RWPE1 (cell line): ENCODE measurements around the gene PLCD4.

ENCODE experiments used
- CTCF ChIA-PET: fragments of 350-600 bp; sonication (Branson Sonifier 250); formaldehyde crosslinking; extraction: SDS; loops from one replicate; lab custom pipeline; 2021; lab: Yijun Ruan, JAX
- POLR2A ChIA-PET: fragments of 400-600 bp; formaldehyde crosslinking; extraction: SDS; loops from one replicate; lab custom pipeline; 2020; ENCODE audit warnings: antibody characterized with exemption; ENCODE audit not compliant: low non-redundant PET; lab: Yijun Ruan, JAX
- DNase-seq: peaks from one replicate; pipeline ENCODE4 v3.0.0; 2012; ENCODE audit warnings: low spot score
- H3K27ac ChIP-seq: fragments of 450-650 bp; 2 replicates; pipeline ENCODE4 v1.5.1; 2017
- TF ChIP-seq, protein P1 (sequence below): fragments of 450-650 bp; conservative IDR thresholded peaks from 2 replicates; pipeline ENCODE4 v1.5.1; 2017; ENCODE audit warnings: low read depth, mild to moderate bottlenecking

PLCD4 gene

GRCh38 chr2:218607436-218608115 lies at the start of gene PLCD4:
Gene PLCD4 (plus strand): TSS chr2:218607899. CDS start chr2:218615740, 7,841 bp downstream.
- DNase-seq = peak; percentile 82
- TF ChIP-seq, protein P1, sequence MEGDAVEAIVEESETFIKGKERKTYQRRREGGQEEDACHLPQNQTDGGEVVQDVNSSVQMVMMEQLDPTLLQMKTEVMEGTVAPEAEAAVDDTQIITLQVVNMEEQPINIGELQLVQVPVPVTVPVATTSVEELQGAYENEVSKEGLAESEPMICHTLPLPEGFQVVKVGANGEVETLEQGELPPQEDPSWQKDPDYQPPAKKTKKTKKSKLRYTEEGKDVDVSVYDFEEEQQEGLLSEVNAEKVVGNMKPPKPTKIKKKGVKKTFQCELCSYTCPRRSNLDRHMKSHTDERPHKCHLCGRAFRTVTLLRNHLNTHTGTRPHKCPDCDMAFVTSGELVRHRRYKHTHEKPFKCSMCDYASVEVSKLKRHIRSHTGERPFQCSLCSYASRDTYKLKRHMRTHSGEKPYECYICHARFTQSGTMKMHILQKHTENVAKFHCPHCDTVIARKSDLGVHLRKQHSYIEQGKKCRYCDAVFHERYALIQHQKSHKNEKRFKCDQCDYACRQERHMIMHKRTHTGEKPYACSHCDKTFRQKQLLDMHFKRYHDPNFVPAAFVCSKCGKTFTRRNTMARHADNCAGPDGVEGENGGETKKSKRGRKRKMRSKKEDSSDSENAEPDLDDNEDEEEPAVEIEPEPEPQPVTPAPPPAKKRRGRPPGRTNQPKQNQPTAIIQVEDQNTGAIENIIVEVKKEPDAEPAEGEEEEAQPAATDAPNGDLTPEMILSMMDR = no peak
- peak within 1 kb of the TSS; percentile 95 for H3K27ac ChIP-seq
- ChIA-PET POLR2A (no interaction called here), CTCF (no interaction called here)

DNA sequence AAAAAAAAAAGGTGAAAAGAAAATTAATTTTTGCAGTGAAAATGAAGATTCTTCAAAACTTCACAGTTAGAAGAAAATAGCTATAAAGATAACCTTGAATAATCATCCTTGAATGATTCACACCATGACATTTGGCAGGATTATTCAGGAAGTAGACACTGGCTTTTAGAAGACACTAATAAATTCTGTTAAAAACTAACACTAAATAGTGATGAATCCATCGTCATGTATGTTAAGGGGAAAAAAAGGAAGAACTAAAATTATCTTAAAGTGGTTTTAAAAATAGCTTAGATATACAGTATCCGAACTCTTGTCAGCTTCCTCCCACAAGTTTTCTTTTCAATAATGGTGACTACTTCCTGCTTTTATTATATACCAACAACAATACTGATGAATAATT lies 49.8 kb upstream of the PLCD4 start:
- no peak overlapping the region for H3K27ac ChIP-seq
- DNase-seq = no peak
- POLR2A ChIA-PET = no interaction called here
- CTCF ChIA-PET = interaction anchor here (0.8 kb wide), 1 partner anchor 15 kb away, joined by 4 read pairs; no protein-coding TSS in a partner anchor
- TF ChIP-seq, protein P1 = no peak

GRCh38 chr2:218558986-218559385 lies 48.7 kb upstream of the PLCD4 start:
- ChIA-PET POLR2A (no interaction called here), CTCF (interaction anchor here (0.7 kb wide), 1 partner anchor 972 kb away, joined by 4 read pairs; no protein-coding TSS in a partner anchor)
- TF ChIP-seq, protein P1 = no peak
- no peak overlapping the region for H3K27ac ChIP-seq
- DNase-seq = no peak

DNA sequence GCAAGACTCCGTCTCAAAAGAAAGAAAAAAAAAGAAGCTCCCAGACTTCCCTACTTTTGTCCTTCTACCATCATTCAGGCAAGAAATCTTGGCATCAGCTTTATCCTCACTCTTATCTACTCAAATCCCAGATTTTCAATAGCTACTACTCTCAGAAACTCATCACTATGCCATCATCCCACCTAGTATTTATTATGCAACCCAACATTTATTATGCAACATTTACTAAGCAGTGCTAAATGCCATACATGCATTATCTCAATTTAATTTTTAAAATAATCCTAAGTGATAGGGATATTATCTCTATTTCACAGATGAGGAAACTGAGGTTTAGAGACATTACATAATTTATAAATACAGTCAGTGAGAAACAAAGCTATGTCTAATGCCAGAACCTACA lies 43.6 kb upstream of the PLCD4 start:
- CTCF ChIA-PET = no interaction called here

DNA sequence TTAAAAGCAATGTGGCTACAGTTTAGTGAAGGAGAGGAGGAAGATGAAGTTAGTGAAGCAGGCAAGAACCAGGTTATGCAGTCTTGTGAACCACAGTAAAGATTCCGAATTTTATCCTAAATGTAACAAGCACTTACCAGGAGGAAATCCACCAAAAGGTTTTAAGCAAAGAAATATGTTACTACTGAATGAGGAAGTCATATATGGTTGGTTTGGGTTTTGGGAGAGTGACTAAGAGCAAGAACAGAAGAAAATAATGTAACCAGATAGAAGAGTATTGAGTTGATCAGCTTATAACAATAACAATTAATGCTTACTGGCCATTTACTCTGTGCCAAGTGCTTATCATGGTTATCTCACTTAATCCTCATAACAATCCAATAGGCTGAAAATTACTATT lies 41.4 kb upstream of the PLCD4 start:
- TF ChIP-seq, protein P1 = no peak
- H3K27ac ChIP-seq = no peak overlapping the region
- ChIA-PET CTCF (no interaction called here), POLR2A (no interaction called here)
- no peak for DNase-seq

More for the DNA sequence above, 43.6 kb upstream of the PLCD4 start:
- POLR2A ChIA-PET = no interaction called here
- TF ChIP-seq, protein P1 = no peak
- DNase-seq = no peak
- H3K27ac ChIP-seq = no peak overlapping the region

DNA sequence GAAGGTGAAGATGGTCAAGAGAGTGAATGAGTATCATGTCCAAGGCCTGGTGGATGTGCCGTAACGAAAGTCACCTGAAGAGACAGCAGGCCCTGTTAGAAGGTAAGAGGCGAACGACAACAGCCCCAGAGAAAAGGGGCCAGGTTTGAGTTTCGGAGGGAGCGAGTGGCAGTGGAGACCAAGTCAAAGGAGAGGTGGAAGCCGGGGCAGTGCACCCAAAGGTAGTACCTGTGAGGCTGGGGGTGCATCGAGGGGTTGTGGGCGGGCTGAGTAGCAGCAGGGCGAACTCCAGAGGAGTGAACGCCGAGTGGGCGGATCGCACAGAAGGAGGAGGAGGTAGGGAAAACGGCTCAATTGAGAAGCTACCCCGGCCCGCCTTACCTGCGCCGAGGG lies 39.9 kb upstream of the PLCD4 start:
- POLR2A ChIA-PET = no interaction called here

More for the DNA sequence above, 39.9 kb upstream of the PLCD4 start:
- H3K27ac ChIP-seq = peak overlapping the region; percentile 92
- CTCF ChIA-PET = interaction anchor here (0.6 kb wide), 1 partner anchor 10 kb away, joined by 4 read pairs; no protein-coding TSS in a partner anchor
- no peak for DNase-seq
- TF ChIP-seq, protein P1 = no peak
